Measurements from ENCODE around the gene CACNG3. TPM values are rescaled to one million over a fixed set of nuclear protein-coding genes. Genes with fewer than 3 reads are reported as not detected.

Gene CACNG3
- total and polyA plus RNA-seq, 2 donors (not counting 1 experiment from before 2014, with no cell fraction given), result not detected

DNA sequence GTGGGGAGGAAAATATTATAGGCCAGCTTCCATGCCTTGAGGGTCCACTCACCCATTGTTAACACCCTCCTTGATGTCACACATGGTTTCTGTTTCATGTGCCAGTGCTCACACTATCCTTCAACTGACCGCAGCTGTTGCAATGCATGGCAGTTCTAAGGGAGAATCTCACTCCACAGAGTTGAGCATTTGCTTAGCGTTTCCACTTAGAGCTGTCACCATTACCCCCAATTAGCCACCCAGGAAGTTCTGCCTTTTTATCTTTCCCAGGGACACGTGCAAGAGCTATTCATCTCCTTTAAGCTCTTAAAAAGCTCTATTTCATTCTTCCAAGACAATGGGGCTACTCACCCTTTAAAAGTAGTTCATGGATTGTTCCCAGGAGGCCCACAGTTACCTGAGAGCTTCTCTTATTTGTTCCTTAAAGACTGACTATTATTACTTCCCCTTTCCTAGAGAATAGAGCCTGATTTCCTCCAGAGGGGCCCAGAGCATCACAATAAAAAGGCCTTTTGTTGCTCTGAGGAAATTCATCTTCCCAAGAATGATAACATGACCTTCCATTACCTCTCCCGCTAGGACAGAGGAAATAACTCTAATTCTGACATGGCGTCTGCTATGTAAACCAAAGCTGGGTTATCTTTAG lies 126.8 kb downstream of the CACNG3 start:
- Histone ChIP-seq H2AFZ (ENCODE audit: insufficient read depth, low read depth, low read length, poor library complexity, severe bottlenecking) (no peak overlapping the region), H3K9me3 (ENCODE audit: control extremely low read depth in 1 of 3, control insufficient read depth in 2 of 3, insufficient read depth in 1 of 3, low read length in 2 of 3) (peaks cover 3 to 21% (median 20%) of the 10 kb centered on the region in 3 donors), H3K4me3 (ENCODE audit: control extremely low read depth in 1 of 5, extremely low read depth in 1 of 5, insufficient read depth in 1 of 5, low read depth in 2 of 5, low read length in 4 of 5) (no peak overlapping the region), H3K27ac (ENCODE audit: low read length in 2 of 2) (no peak overlapping the region), H3K36me3 (replicated peaks in 1 of 2; ENCODE audit: control extremely low read depth in 1 of 2, control insufficient read depth in 1 of 2, extremely low read depth in 1 of 2, insufficient read depth in 2 of 2, low read length in 1 of 2) (no peaks in the 10 kb centered on the region), H4K20me1 (ENCODE audit: control insufficient read depth, insufficient read depth, low read length, poor library complexity, severe bottlenecking) (no peaks in the 10 kb centered on the region), H3K79me2 (ENCODE audit: control insufficient read depth, insufficient read depth, low read length) (no peaks in the 10 kb centered on the region), H3K9ac (ENCODE audit: low read length) (no peak overlapping the region), H3K27me3 (replicated peaks in 1 of 4; ENCODE audit: control extremely low read depth in 1 of 4, control insufficient read depth in 3 of 4, insufficient read depth in 4 of 4, low read length in 3 of 4) (peaks cover 0 to 3% (median 0%) of the 10 kb centered on the region in 4 experiments), H3K4me2 (replicated peaks; ENCODE audit: low read depth, low read length, poor library complexity, severe bottlenecking) (no peak overlapping the region), H3K4me1 (ENCODE audit: control insufficient read depth in 2 of 2, insufficient read depth in 2 of 2, low read length in 2 of 2) (no peaks in the 10 kb centered on the region)
- Mint-ChIP-seq H3K27me3 (peaks cover 19% of the 10 kb centered on the region), H3K4me3 (no peak overlapping the region), H3K9me3 (ENCODE audit: insufficient read depth) (peaks cover 15% of the 10 kb centered on the region), H3K27ac (no peak overlapping the region), H3K4me1 (no peaks in the 10 kb centered on the region)
- ChIA-PET CTCF (no interaction called here), POLR2A (no interaction called here)
- intact Hi-C loops (cut with micrococcal nuclease), result no loop called here
- ATAC-seq (ENCODE audit: low read depth) (no peak), DNase-seq (no peak)
- WGBS (ENCODE audit: insufficient coverage), result 30% methylated on average over 3 of the region's 5 CpGs
- no peak for TF ChIP-seq CTCF (IDR thresholded peaks at IDR 0.05)
- TF ChIP-seq EZH2 (IDR thresholded peaks at IDR 0.05; ENCODE audit: borderline replicate concordance, insufficient read depth, low read depth, low read length, poor library complexity, severe bottlenecking), result no peak

DNA sequence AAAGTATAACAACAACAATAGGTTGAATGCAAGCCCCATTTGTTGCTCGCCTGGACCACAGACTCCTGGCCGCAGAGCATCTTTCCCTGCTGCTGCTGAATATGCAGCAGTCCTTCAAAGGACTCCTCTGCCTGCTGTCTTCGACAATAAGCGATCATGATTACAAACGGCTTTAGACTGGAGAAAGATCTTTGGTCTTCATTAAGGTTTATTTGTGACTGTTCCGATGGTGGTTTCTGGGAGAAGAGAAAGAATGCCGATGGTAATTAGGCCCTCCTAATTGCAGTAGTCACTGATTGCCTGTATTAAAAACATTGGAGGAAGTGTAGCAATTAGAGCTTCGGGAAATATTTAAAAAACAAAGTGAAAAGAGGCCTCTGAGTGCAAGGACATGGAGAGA lies 138.2 kb downstream of the CACNG3 start:
- Mint-ChIP-seq H3K27me3 (peaks cover 34% of the 10 kb centered on the region), H3K9me3 (ENCODE audit: insufficient read depth) (peaks cover 3% of the 10 kb centered on the region), H3K4me3 (no peak overlapping the region), H3K27ac (no peak overlapping the region), H3K4me1 (peaks cover 7% of the 10 kb centered on the region)
- ATAC-seq (ENCODE audit: low read depth) (no peak), DNase-seq (no peak)
- no peak overlapping the region for H2AFZ ChIP-seq (ENCODE audit: insufficient read depth, low read depth, low read length, poor library complexity, severe bottlenecking)
- H3K27me3 ChIP-seq (replicated peaks in 1 of 4; ENCODE audit: control extremely low read depth in 1 of 4, control insufficient read depth in 3 of 4, insufficient read depth in 4 of 4, low read length in 3 of 4), result peaks cover 0 to 8% (median 0%) of the 10 kb centered on the region in 4 experiments
- 94% methylated on average over 8 of the region's 8 CpGs for whole genome bisulfite sequencing (ENCODE audit: insufficient coverage)
- no peak overlapping the region for H3K4me3 ChIP-seq (ENCODE audit: control extremely low read depth in 1 of 5, extremely low read depth in 1 of 5, insufficient read depth in 1 of 5, low read depth in 2 of 5, low read length in 4 of 5)
- H3K79me2 ChIP-seq (ENCODE audit: control insufficient read depth, insufficient read depth, low read length), result no peaks in the 10 kb centered on the region
- TF ChIP-seq CTCF (IDR thresholded peaks at IDR 0.05) (no peak), EZH2 (IDR thresholded peaks at IDR 0.05; ENCODE audit: borderline replicate concordance, insufficient read depth, low read depth, low read length, poor library complexity, severe bottlenecking) (no peak)
- H3K9me3 ChIP-seq (ENCODE audit: control extremely low read depth in 1 of 3, control insufficient read depth in 2 of 3, insufficient read depth in 1 of 3, low read length in 2 of 3), result no peaks in the 10 kb centered on the region
- no peaks in the 10 kb centered on the region for H4K20me1 ChIP-seq (ENCODE audit: control insufficient read depth, insufficient read depth, low read length, poor library complexity, severe bottlenecking)
- no peaks in the 10 kb centered on the region for H3K36me3 ChIP-seq (replicated peaks in 1 of 2; ENCODE audit: control extremely low read depth in 1 of 2, control insufficient read depth in 1 of 2, extremely low read depth in 1 of 2, insufficient read depth in 2 of 2, low read length in 1 of 2)
- ChIA-PET POLR2A (no interaction called here), CTCF (no interaction called here)
- intact Hi-C loops (cut with micrococcal nuclease), result no loop called here
- no peak overlapping the region for H3K27ac ChIP-seq (ENCODE audit: low read length in 2 of 2)
- H3K9ac ChIP-seq (ENCODE audit: low read length), result no peak overlapping the region
- H3K4me1 ChIP-seq (ENCODE audit: control insufficient read depth in 2 of 2, insufficient read depth in 2 of 2, low read length in 2 of 2), result peaks cover 0 to 7% of the 10 kb centered on the region in 2 donors
- no peak overlapping the region for H3K4me2 ChIP-seq (replicated peaks; ENCODE audit: low read depth, low read length, poor library complexity, severe bottlenecking)
